ENCODE results near the gene NSRP1.
"Not testable (repeated sequence)": the region's sequence is repeated elsewhere in the genome, so short reads cannot be mapped to it uniquely, and the experiment has no call there.

Gene NSRP1

GRCh38 chr17:30116661-30117551 is at the start of gene NSRP1:
TSS of gene NSRP1 (plus strand) at chr17:30116816. CDS start at chr17:30116844, 28 bp downstream.
- no peak for TF ChIP-seq CTCF (IDR thresholded peaks at IDR 0.05; ENCODE audit: borderline replicate concordance, insufficient read depth, low read depth, low read length)
- H3K4me3 ChIP-seq (ENCODE audit: low read depth, low read length) = peak within 1 kb of the TSS; percentile 86

- no peak for TF ChIP-seq CTCF (IDR thresholded peaks at IDR 0.05; ENCODE audit: borderline replicate concordance, insufficient read depth, low read depth, low read length)
- H3K4me3 ChIP-seq (ENCODE audit: low read depth, low read length) = no peak overlapping the region
Measured at GRCh38 chr17:30068465-30068864, 48.2 kb upstream of the NSRP1 start.

DNA sequence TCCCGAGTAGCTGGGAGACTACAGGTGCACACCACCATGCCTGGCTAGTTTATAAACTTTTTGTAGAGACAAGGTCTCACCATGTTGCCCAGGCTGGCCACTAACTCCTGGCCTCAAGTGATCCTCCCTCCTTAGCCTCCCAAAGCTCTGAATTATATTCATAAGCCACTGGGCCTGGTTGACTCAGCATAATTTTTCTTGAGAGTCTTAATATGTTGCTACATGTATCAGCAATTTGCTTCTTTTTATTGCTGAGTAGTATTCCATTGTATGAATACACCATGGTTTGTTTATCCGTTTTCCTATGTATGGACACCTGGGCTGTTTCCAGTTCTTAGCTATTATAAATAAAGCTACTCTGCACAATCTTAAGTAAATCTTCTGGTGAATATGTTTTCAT is 42.4 kb upstream of the NSRP1 start:
- no peak for TF ChIP-seq CTCF (IDR thresholded peaks at IDR 0.05; ENCODE audit: borderline replicate concordance, insufficient read depth, low read depth, low read length)
- no peak overlapping the region for H3K4me3 ChIP-seq (ENCODE audit: low read depth, low read length)

DNA sequence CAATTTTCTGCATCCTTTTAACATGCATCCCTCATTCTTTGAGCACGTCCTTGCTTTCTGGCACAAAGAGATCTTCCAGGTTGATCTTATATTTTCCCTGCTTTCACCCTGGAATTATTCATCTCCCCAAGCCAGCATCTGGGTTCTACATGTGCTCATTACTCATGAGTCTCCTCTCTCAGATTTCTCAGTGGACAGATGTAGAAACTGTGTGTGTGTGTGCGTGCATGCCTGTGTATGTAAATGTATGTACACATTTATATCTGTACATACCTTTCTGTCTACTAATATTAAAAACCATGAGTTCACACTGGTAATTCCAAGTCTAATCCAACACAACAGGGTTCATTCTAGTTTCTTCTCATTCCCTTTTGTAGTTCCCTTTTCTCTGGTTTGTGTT is 41.9 kb upstream of the NSRP1 start:
- no peak for TF ChIP-seq CTCF (IDR thresholded peaks at IDR 0.05; ENCODE audit: borderline replicate concordance, insufficient read depth, low read depth, low read length)
- H3K4me3 ChIP-seq (ENCODE audit: low read depth, low read length) = no peak overlapping the region

DNA sequence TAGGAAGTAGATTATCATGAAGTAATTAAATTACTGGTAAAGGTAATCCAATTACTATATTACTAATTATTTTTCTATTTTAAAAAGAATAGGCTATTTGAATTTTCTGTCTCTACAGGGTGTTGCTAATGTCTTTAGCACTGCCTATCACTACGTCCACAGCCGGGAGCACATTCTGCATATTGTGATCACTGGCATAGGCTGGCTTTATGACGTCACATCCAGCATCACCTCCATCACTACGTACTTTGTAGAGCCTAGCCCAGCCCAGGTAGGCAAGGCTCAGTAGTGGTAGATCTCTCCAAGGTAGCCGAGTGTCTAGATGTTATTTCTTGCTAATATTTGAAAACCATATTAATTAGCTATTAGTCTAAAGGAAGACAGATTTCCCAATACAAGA is 33.8 kb upstream of the NSRP1 start:
- H3K4me3 ChIP-seq (ENCODE audit: low read depth, low read length) = no peak overlapping the region
- TF ChIP-seq CTCF (IDR thresholded peaks at IDR 0.05; ENCODE audit: borderline replicate concordance, insufficient read depth, low read depth, low read length) = no peak

DNA sequence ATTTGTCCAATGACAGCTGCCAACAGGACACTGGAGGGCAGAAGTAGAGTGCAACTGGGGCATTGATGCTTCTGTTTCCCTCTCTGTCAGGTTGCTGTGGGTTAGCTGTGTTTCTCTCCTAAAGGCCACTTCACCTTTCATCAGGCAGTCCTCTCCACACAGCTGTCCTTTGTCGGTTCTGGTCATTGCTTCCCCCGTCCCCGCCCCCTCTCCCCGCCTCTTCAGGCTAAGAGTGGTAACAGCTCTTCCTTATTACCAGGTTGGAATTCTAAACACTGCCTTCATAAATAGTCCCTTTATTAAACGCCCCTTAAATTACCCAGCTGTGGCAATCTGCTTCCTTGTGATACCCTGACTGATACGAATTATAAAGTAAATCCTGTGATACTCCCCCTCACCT is 31.8 kb upstream of the NSRP1 start:
- TF ChIP-seq CTCF (IDR thresholded peaks at IDR 0.05; ENCODE audit: borderline replicate concordance, insufficient read depth, low read depth, low read length) = no peak
- no peak overlapping the region for H3K4me3 ChIP-seq (ENCODE audit: low read depth, low read length)

- no peak for TF ChIP-seq CTCF (IDR thresholded peaks at IDR 0.05; ENCODE audit: borderline replicate concordance, insufficient read depth, low read depth, low read length)
Measured at GRCh38 chr17:30086896-30087295, 29.7 kb upstream of the NSRP1 start.

GRCh38 chr17:30087431-30087830 is 29.2 kb upstream of the NSRP1 start:
- not testable (repeated sequence) for H3K4me3 ChIP-seq (ENCODE audit: low read depth, low read length)

More at GRCh38 chr17:30086896-30087295, 29.7 kb upstream of the NSRP1 start:
- H3K4me3 ChIP-seq (ENCODE audit: low read depth, low read length) = no peak overlapping the region

Data from GM12875 (cell line).